DMS114 treated with DMSO at 0.1 percent for 48 hours (cell line): Measurements from ENCODE around the gene ACSF3.

Experiments used
- DNase-seq: peaks from one replicate; lab custom pipeline; 2025; ENCODE audit not compliant: unreplicated experiment; lab: John Stamatoyannopoulos, UW

ACSF3 gene

GRCh38 chr16:89094252-89094879, 714 bp downstream of the ACSF3 start:
- DNase-seq, result no peak

GRCh38 chr16:89094880-89095258, 1.2 kb downstream of the ACSF3 start:
- DNase-seq, result no peak

- no peak for DNase-seq
These were observed 1.9 kb downstream of the ACSF3 start for GRCh38 chr16:89095491-89095951.

- DNase-seq, result no peak
These were observed 2.5 kb downstream of the ACSF3 start for GRCh38 chr16:89096042-89096717.

GRCh38 chr16:89096768-89097391, 3.2 kb downstream of the ACSF3 start:
- no peak for DNase-seq

GRCh38 chr16:89097392-89097772, 3.7 kb downstream of the ACSF3 start:
- no peak for DNase-seq

GRCh38 chr16:89098767-89099430, 5.2 kb downstream of the ACSF3 start:
- DNase-seq, result no peak

- DNase-seq, result no peak
These were observed 6.3 kb downstream of the ACSF3 start for GRCh38 chr16:89099905-89100304.

- DNase-seq, result no peak
These were observed 7.1 kb downstream of the ACSF3 start for GRCh38 chr16:89100601-89101302.

- DNase-seq, result no peak
These were observed 7.8 kb downstream of the ACSF3 start for GRCh38 chr16:89101303-89102040.

GRCh38 chr16:89102041-89102471, 8.4 kb downstream of the ACSF3 start:
- no peak for DNase-seq

GRCh38 chr16:89102481-89103073, 8.9 kb downstream of the ACSF3 start:
- DNase-seq, result no peak

- no peak for DNase-seq
These were observed 9.5 kb downstream of the ACSF3 start for GRCh38 chr16:89103156-89103555.

- no peak for DNase-seq
These were observed 10.1 kb downstream of the ACSF3 start for GRCh38 chr16:89103781-89104180.

- no peak for DNase-seq
These were observed 10.7 kb downstream of the ACSF3 start for GRCh38 chr16:89104303-89104702.

- DNase-seq, result no peak
These were observed 11.4 kb downstream of the ACSF3 start for GRCh38 chr16:89104930-89105571.

GRCh38 chr16:89105599-89106151, 12.0 kb downstream of the ACSF3 start:
- DNase-seq, result no peak

GRCh38 chr16:89106533-89107202, 13.0 kb downstream of the ACSF3 start:
- DNase-seq, result no peak

- no peak for DNase-seq
These were observed 13.5 kb downstream of the ACSF3 start for GRCh38 chr16:89107203-89107582.
